ENCODE data around the gene SLC35B3. TPM values are rescaled to one million over a fixed set of nuclear protein-coding genes. Genes with fewer than 3 reads are reported as not detected.

The SLC35B3 gene
- polyA plus RNA-seq, 1 donor from 2014 or later = 22.0 TPM

- Histone ChIP-seq H3K9ac (ENCODE audit: low read length) (no peak overlapping the region), H3K27me3 (ENCODE audit: insufficient read depth, low read depth, low read length) (no peaks in the 10 kb centered on the region), H3K9me3 (ENCODE audit: low read length) (no peaks in the 10 kb centered on the region), H3K36me3 (ENCODE audit: insufficient read depth, low read length) (no peaks in the 10 kb centered on the region), H3K4me3 (ENCODE audit: low read length) (no peak overlapping the region), H3F3A (ENCODE audit: insufficient read depth, low read length, poor library complexity, severe bottlenecking) (no peaks in the 10 kb centered on the region), H3K9me2 (ENCODE audit: insufficient read depth, low read length) (no peaks in the 10 kb centered on the region), H3K4me2 (ENCODE audit: low read length) (no peak overlapping the region), H3K27ac (ENCODE audit: low read length) (no peak overlapping the region), H4K20me1 (ENCODE audit: insufficient read depth) (no peaks in the 10 kb centered on the region), H2AFZ (ENCODE audit: low read depth, low read length) (no peak overlapping the region), H3K79me2 (replicated peaks; ENCODE audit: insufficient read depth, low read length) (no peaks in the 10 kb centered on the region)
- no peak for TF ChIP-seq MXI1 (conservative IDR thresholded peaks at IDR 0.05; ENCODE audit: poor library complexity, severe bottlenecking)
- TF ChIP-seq EZH2 (IDR thresholded peaks at IDR 0.05; ENCODE audit: borderline replicate concordance, insufficient read depth, low read length, poor library complexity, severe bottlenecking) = no peak
These were observed 6.1 kb upstream of the SLC35B3 start for GRCh38 chr6:8441452-8441851.

- no peak overlapping the region for H3K4me3 ChIP-seq (ENCODE audit: low read length)
- no peaks in the 10 kb centered on the region for H3F3A ChIP-seq (ENCODE audit: insufficient read depth, low read length, poor library complexity, severe bottlenecking)
- H3K79me2 ChIP-seq (replicated peaks; ENCODE audit: insufficient read depth, low read length) = peaks cover 3% of the 10 kb centered on the region
- no peaks in the 10 kb centered on the region for H4K20me1 ChIP-seq (ENCODE audit: insufficient read depth)
- no peaks in the 10 kb centered on the region for H3K9me3 ChIP-seq (ENCODE audit: low read length)
- H3K36me3 ChIP-seq (ENCODE audit: insufficient read depth, low read length) = no peaks in the 10 kb centered on the region
- no peak overlapping the region for H3K4me2 ChIP-seq (ENCODE audit: low read length)
- no peak overlapping the region for H2AFZ ChIP-seq (ENCODE audit: low read depth, low read length)
- TF ChIP-seq SMC3 (conservative IDR thresholded peaks at IDR 0.05; ENCODE audit: poor library complexity) (no peak), TAF1 (IDR thresholded peaks at IDR 0.05; ENCODE audit: low read depth) (no peak), REST (IDR thresholded peaks at IDR 0.05; ENCODE audit: borderline replicate concordance) (no peak), POLR2AphosphoS5 (IDR thresholded peaks at IDR 0.05) (no peak), EZH2 (IDR thresholded peaks at IDR 0.05; ENCODE audit: borderline replicate concordance, insufficient read depth, low read length, poor library complexity, severe bottlenecking) (no peak), CTCF (IDR thresholded peaks at IDR 0.05; ENCODE audit: poor library complexity, severe bottlenecking) (no peak), MXI1 (conservative IDR thresholded peaks at IDR 0.05; ENCODE audit: poor library complexity, severe bottlenecking) (no peak), EP300 (conservative IDR thresholded peaks at IDR 0.05; ENCODE audit: poor library complexity, severe bottlenecking) (no peak), RAD21 (conservative IDR thresholded peaks at IDR 0.05) (no peak)
- no peak overlapping the region for H3K27ac ChIP-seq (ENCODE audit: low read length)
- H3K9me2 ChIP-seq (ENCODE audit: insufficient read depth, low read length) = no peaks in the 10 kb centered on the region
- no peak overlapping the region for H3K9ac ChIP-seq (ENCODE audit: low read length)
- no peaks in the 10 kb centered on the region for H3K27me3 ChIP-seq (ENCODE audit: insufficient read depth, low read depth, low read length)
These were observed 4.4 kb upstream of the SLC35B3 start for GRCh38 chr6:8439601-8440268.

Measured in neural cell (in vitro differentiated cells).